ENCODE data around the gene KRT33A. TPM values are rescaled to one million over a fixed set of nuclear protein-coding genes. Genes with fewer than 3 reads are reported as not detected.
"Not testable (repeated sequence)": the region's sequence is repeated elsewhere in the genome, so short reads cannot be mapped to it uniquely, and the experiment has no call there.

The KRT33A gene
- total RNA-seq (2021): not detected in 2 replicates
- not detected for Bru-seq, nascent RNA
- not detected for BruChase-seq, experiment 1, labeled RNA remaining after a 2-hour chase
- not detected for BruChase-seq, experiment 2, labeled RNA remaining after a 6-hour chase
- long read RNA-seq: 0 reads

DNA sequence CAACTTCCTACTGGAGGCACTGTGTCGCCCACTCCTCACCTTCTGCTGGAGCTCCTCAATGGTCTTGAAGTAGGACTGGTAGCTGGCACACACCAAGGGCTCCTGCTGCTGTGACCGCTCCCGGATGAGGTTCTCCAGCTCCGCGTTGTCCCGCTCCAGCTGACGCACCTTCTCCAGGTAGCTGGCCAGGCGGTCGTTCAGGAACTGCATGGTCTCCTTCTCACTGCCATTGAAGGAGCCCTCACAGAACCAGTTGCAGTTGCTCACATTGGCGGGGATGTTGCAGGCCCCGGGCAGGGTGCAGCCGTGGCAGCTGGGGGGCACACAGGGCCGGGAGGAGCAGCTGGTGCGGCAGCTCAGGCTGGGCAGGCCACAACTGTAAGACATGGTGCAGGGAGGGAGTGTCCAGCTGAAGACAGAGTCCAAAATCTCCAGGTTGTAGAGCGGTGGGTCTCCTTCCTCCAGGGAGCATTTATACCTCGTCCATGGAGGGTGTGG, at the start of gene KRT33A:
Gene KRT33A, minus strand, starts transcription at position 448 of the 498 bp plus-strand sequence. Its CDS starts 61 bp downstream, at position 387.
- H3K27me3 ChIP-seq (replicated peaks; ENCODE audit: insufficient read depth, low read depth, low read length, poor library complexity); CTCF ChIA-PET; H3K4me3 ChIP-seq (ENCODE audit: low read depth, low read length, poor library complexity, severe bottlenecking); H3K4me1 ChIP-seq (ENCODE audit: insufficient read depth, low read length, poor library complexity, severe bottlenecking); H3K9me3 ChIP-seq (ENCODE audit: low read depth, low read length, poor library complexity, severe bottlenecking); POLR2A ChIA-PET (ENCODE audit: low non-redundant PET); intact Hi-C loops (cut with micrococcal nuclease; ENCODE audit: unreplicated experiment); DNase-seq (ENCODE audit: low spot score); H3K27ac ChIP-seq (ENCODE audit: low read depth, low read length, poor library complexity, severe bottlenecking); BruUV-seq (replicated peaks); H3K36me3 ChIP-seq (ENCODE audit: insufficient read depth, low read length, poor library complexity, severe bottlenecking): not testable (repeated sequence)

DNA sequence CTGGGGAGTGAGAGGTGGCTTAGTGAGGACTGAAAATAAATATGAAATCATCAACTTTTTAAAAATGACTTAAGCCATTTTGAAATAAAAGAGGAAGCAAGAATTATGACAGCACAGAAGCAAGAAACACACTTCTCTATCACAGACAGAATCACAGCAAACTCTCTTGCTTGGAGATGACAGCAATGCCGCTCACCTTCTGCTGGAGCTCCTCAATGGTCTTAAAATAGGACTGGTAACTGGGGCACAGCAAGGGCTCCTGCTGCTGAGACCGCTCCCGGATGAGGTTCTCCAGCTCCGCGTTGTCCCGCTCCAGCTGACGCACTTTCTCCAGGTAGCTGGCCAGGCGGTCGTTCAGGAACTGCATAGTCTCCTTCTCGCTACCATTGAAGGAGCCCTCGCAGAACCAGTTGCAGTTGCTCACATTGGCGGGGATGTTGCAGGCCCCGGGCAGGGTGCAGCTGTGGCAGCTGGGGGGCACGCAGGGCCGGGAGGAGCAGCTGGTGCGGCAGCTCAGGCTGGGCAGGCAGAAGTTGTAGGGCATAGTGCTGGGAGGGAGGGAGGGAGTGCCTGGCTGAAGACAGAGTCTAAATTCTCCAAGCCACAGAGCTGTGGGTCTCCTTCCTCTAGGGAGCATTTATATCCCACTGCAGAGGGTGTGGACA, 46.5 kb upstream of the KRT33A start, which contains the start of gene KRT31:
Gene KRT31, minus strand, starts transcription at position 613 of the 665 bp plus-strand sequence. Its CDS starts 69 bp downstream, at position 544.
- H3K9me3 ChIP-seq (ENCODE audit: low read depth, low read length, poor library complexity, severe bottlenecking): no peaks in the 10 kb centered on the region
- TF ChIP-seq, protein P1, sequence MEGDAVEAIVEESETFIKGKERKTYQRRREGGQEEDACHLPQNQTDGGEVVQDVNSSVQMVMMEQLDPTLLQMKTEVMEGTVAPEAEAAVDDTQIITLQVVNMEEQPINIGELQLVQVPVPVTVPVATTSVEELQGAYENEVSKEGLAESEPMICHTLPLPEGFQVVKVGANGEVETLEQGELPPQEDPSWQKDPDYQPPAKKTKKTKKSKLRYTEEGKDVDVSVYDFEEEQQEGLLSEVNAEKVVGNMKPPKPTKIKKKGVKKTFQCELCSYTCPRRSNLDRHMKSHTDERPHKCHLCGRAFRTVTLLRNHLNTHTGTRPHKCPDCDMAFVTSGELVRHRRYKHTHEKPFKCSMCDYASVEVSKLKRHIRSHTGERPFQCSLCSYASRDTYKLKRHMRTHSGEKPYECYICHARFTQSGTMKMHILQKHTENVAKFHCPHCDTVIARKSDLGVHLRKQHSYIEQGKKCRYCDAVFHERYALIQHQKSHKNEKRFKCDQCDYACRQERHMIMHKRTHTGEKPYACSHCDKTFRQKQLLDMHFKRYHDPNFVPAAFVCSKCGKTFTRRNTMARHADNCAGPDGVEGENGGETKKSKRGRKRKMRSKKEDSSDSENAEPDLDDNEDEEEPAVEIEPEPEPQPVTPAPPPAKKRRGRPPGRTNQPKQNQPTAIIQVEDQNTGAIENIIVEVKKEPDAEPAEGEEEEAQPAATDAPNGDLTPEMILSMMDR (conservative IDR thresholded peaks at IDR 0.05; ENCODE audit: low read depth, low read length): no peak
- TF ChIP-seq EZH2 (IDR thresholded peaks at IDR 0.05; ENCODE audit: borderline replicate concordance, low read depth, low read length, poor library complexity, severe bottlenecking): no peak
- H3K4me3 ChIP-seq (ENCODE audit: low read depth, low read length, poor library complexity, severe bottlenecking): no peak within 1 kb of the TSS
- no peaks in the 10 kb centered on the region for H3K36me3 ChIP-seq (ENCODE audit: insufficient read depth, low read length, poor library complexity, severe bottlenecking)
- intact Hi-C loops (cut with micrococcal nuclease; ENCODE audit: unreplicated experiment): no loop called here
- BruUV-seq (replicated peaks): no TSS peak
- no peaks in the 10 kb centered on the region for H3K4me1 ChIP-seq (ENCODE audit: insufficient read depth, low read length, poor library complexity, severe bottlenecking)
- H3K27ac ChIP-seq (ENCODE audit: low read depth, low read length, poor library complexity, severe bottlenecking): no peak within 1 kb of the TSS
- H3K27me3 ChIP-seq (replicated peaks; ENCODE audit: insufficient read depth, low read depth, low read length, poor library complexity): no peaks in the 10 kb centered on the region
- ChIA-PET CTCF (no interaction called here), POLR2A (ENCODE audit: low non-redundant PET) (no interaction called here)
- no peak for DNase-seq (ENCODE audit: low spot score)

DNA sequence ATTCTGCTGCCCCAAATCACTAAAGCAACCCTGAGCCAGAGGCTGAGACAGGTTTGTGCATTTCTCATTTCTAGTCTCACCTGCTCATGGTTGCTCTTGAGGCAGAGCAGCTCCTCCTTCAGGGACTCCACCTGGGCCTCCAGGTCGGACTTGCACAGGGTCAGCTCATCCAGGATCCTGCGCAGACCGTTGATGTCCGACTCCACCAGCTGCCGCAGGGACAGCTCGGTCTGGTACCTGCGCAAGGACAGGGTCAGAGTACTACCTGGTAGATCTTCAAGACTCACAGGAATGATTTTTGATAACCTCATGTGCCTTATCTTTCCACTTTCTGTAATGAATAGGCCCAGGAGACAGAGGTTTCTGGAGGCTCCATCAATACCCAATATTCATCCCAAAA, 45.7 kb upstream of the KRT33A start:
- intact Hi-C loops (cut with micrococcal nuclease; ENCODE audit: unreplicated experiment): no loop called here
- no peak for DNase-seq (ENCODE audit: low spot score)
- H3K9me3 ChIP-seq (ENCODE audit: low read depth, low read length, poor library complexity, severe bottlenecking): no peaks in the 10 kb centered on the region
- H3K4me3 ChIP-seq (ENCODE audit: low read depth, low read length, poor library complexity, severe bottlenecking): no peak overlapping the region
- TF ChIP-seq EZH2 (IDR thresholded peaks at IDR 0.05; ENCODE audit: borderline replicate concordance, low read depth, low read length, poor library complexity, severe bottlenecking): no peak
- TF ChIP-seq, protein P1 (conservative IDR thresholded peaks at IDR 0.05; ENCODE audit: low read depth, low read length): no peak
- no peaks in the 10 kb centered on the region for H3K27me3 ChIP-seq (replicated peaks; ENCODE audit: insufficient read depth, low read depth, low read length, poor library complexity)
- BruUV-seq (replicated peaks): no TSS peak
- no peaks in the 10 kb centered on the region for H3K4me1 ChIP-seq (ENCODE audit: insufficient read depth, low read length, poor library complexity, severe bottlenecking)
- H3K36me3 ChIP-seq (ENCODE audit: insufficient read depth, low read length, poor library complexity, severe bottlenecking): no peaks in the 10 kb centered on the region
- ChIA-PET POLR2A (ENCODE audit: low non-redundant PET) (no interaction called here), CTCF (no interaction called here)
- H3K27ac ChIP-seq (ENCODE audit: low read depth, low read length, poor library complexity, severe bottlenecking): no peak overlapping the region
